H1 (cell line): ENCODE data around the gene RPP14. TPM values are rescaled to one million over a fixed set of nuclear protein-coding genes. Genes with fewer than 3 reads are reported as not detected.

ENCODE experiments used
- CTCF ChIA-PET: fragments of 300-600 bp; sonication (Branson Sonifier 250); formaldehyde crosslinking; loops from one replicate; lab custom pipeline; 2021; ENCODE audit not compliant: partially characterized antibody; lab: Charles Lee
- POLR2A ChIA-PET: fragments of 300-600 bp; sonication (Branson Sonifier 250); formaldehyde crosslinking; loops from one replicate; lab custom pipeline; 2021; ENCODE audit warnings: inconsistent platforms; ENCODE audit not compliant: partially characterized antibody; lab: Charles Lee
- DNase-seq, 2 experiments: peaks; one replicate each; pipeline versions ENCODE4 v3.0.0 to v3.0.0-alpha.2; 2010 to 2022; ENCODE audit warnings: low spot score in 2 of 2, low read depth in 1 of 2, mixed read lengths in 1 of 2
- FAIRE-seq: peaks from 2 replicates; lab custom pipeline; 2011; peaks lifted over from hg19 to GRCh38; lab: Jason Lieb, UNC
- H2AFZ ChIP-seq: 2 replicates; pipeline ENCODE4 v1.8.1; 2012; ENCODE audit warnings: low read length, inconsistent platforms
- H2AK5ac ChIP-seq: 2 replicates; pipeline ENCODE4 v1.6.1; 2013; ENCODE audit warnings: low read depth, low read length
- H2BK120ac ChIP-seq: replicated peaks from 2 replicates; pipeline ENCODE3; 2013; ENCODE audit warnings: low read depth, low read length, inconsistent platforms
- H2BK12ac ChIP-seq: 2 replicates; pipeline ENCODE4 v1.6.1; 2013; ENCODE audit warnings: low read depth, low read length
- H2BK15ac ChIP-seq: 2 replicates; pipeline ENCODE4 v1.6.1; 2013; ENCODE audit warnings: low read length
- H2BK20ac ChIP-seq: 2 replicates; pipeline ENCODE4 v1.6.1; 2013; ENCODE audit warnings: low read length
- H2BK5ac ChIP-seq: 2 replicates; pipeline ENCODE4 v1.6.1; 2013; ENCODE audit warnings: low read depth, low read length
- H3K14ac ChIP-seq: 2 replicates; pipeline ENCODE4 v1.6.1; 2013; ENCODE audit warnings: inconsistent platforms; ENCODE audit not compliant: insufficient read length
- H3K18ac ChIP-seq: 2 replicates; pipeline ENCODE4 v1.6.1; 2013; ENCODE audit warnings: low read length; ENCODE audit errors: extremely low read depth
- H3K23ac ChIP-seq: 2 replicates; pipeline ENCODE4 v1.6.1; 2013; ENCODE audit warnings: inconsistent platforms; ENCODE audit not compliant: insufficient read length
- H3K23me2 ChIP-seq: 2 replicates; pipeline ENCODE4 v1.6.1; 2013; ENCODE audit warnings: low read depth, low read length
- H3K27ac ChIP-seq: 2 replicates; pipeline ENCODE4 v1.6.1; 2011; ENCODE audit warnings: low read depth, low read length, inconsistent platforms
- H3K27me3 ChIP-seq, 4 experiments: replicated peaks in 1 of 4; 1 replicate in 1 of 4; 2 replicates in 3 of 4; pipeline versions ENCODE4 v1.6.1 to v1.8.1; 2011 to 2013; ENCODE audit warnings: low read length in 3 of 4, mild to moderate bottlenecking in 3 of 4, inconsistent platforms in 2 of 4, mixed read lengths in 2 of 4, moderate library complexity in 1 of 4; ENCODE audit not compliant: control insufficient read depth in 3 of 4, insufficient read depth in 3 of 4; ENCODE audit errors: extremely low read depth in 1 of 4
- H3K36me3 ChIP-seq, 4 experiments: 2 replicates each; pipeline versions ENCODE4 v1.6.1 to v1.8.1; 2011 to 2013; ENCODE audit warnings: mild to moderate bottlenecking in 4 of 4, low read length in 3 of 4, moderate library complexity in 2 of 4, control low read depth in 1 of 4, inconsistent platforms in 1 of 4; ENCODE audit not compliant: insufficient read depth in 4 of 4, control insufficient read depth in 2 of 4
- H3K4ac ChIP-seq: replicated peaks from 2 replicates; pipeline ENCODE3; 2013; ENCODE audit warnings: low read length, low read depth, mixed read lengths, inconsistent platforms; ENCODE audit not compliant: insufficient read length
- H3K4me1 ChIP-seq, 4 experiments: replicated peaks in 1 of 4; 1 replicate in 1 of 4; 2 replicates in 3 of 4; pipeline versions ENCODE4 v1.6.1 to v1.8.1; 2011 to 2013; ENCODE audit warnings: low read length in 3 of 4, inconsistent platforms in 2 of 4, mixed read lengths in 1 of 4; ENCODE audit not compliant: insufficient read depth in 4 of 4, control insufficient read depth in 3 of 4
- H3K4me2 ChIP-seq, 2 experiments: 2 replicates each; pipeline versions ENCODE4 v1.6.1 to v1.8.1; 2011 to 2013; ENCODE audit warnings: low read depth in 2 of 2, low read length in 2 of 2, control low read depth in 1 of 2, inconsistent platforms in 1 of 2, mild to moderate bottlenecking in 1 of 2; ENCODE audit not compliant: insufficient read depth in 1 of 2
- H3K4me3 ChIP-seq, 4 experiments: fragments of 200-600, 300-600 bp in 1 of 4; sonication (generic), shearing (Covaris generic), sonication (Bioruptor Twin) in 1 of 4; 2 replicates each; pipeline versions ENCODE4 v1.5.1 to v1.8.1; 2011 to 2016; ENCODE audit warnings: low read length in 4 of 4, low read depth in 3 of 4, control low read depth in 2 of 4, inconsistent platforms in 2 of 4, mild to moderate bottlenecking in 2 of 4, mixed read lengths in 1 of 4, moderate library complexity in 1 of 4; ENCODE audit not compliant: insufficient read depth in 2 of 4; ENCODE audit errors: extremely low read depth in 1 of 4
- H3K56ac ChIP-seq: replicated peaks from 2 replicates; pipeline ENCODE3; 2013; ENCODE audit warnings: low read depth, mild to moderate bottlenecking, mixed read lengths, low read length, inconsistent platforms; ENCODE audit not compliant: insufficient read length
- H3K79me1 ChIP-seq: 2 replicates; pipeline ENCODE4 v1.6.1; 2013; ENCODE audit warnings: low read depth, low read length, control low read depth
- H3K79me2 ChIP-seq, 2 experiments: 2 replicates each; pipeline versions ENCODE4 v1.6.1 to v1.8.1; 2012 to 2013; ENCODE audit warnings: low read length in 2 of 2, mild to moderate bottlenecking in 2 of 2, inconsistent platforms in 1 of 2; ENCODE audit not compliant: insufficient read depth in 2 of 2, control insufficient read depth in 1 of 2
- H3K9ac ChIP-seq, 4 experiments: replicated peaks in 1 of 4; 1 replicate in 1 of 4; 2 replicates in 3 of 4; pipeline versions ENCODE4 v1.6.1 to v1.8.1; 2011 to 2013; ENCODE audit warnings: low read depth in 3 of 4, low read length in 3 of 4, control low read depth in 2 of 4, mild to moderate bottlenecking in 2 of 4, moderate library complexity in 2 of 4, inconsistent platforms in 1 of 4; ENCODE audit errors: extremely low read depth in 1 of 4
- H3K9me3 ChIP-seq, 2 experiments: 2 replicates each; pipeline versions ENCODE4 v1.6.1 to v1.8.1; 2012 to 2013; ENCODE audit warnings: mild to moderate bottlenecking in 2 of 2, moderate library complexity in 2 of 2, control low read depth in 1 of 2, inconsistent platforms in 1 of 2, low read depth in 1 of 2, low read length in 1 of 2, mixed read lengths in 1 of 2; ENCODE audit not compliant: insufficient read depth in 2 of 2
- H4K20me1 ChIP-seq, 2 experiments: replicated peaks in 1 of 2; 2 replicates each; pipeline versions ENCODE3 to v1.8.1; 2011 to 2013; ENCODE audit warnings: inconsistent platforms in 2 of 2, low read length in 2 of 2, mild to moderate bottlenecking in 1 of 2; ENCODE audit not compliant: insufficient read depth in 2 of 2, control insufficient read depth in 1 of 2
- H4K5ac ChIP-seq: 2 replicates; pipeline ENCODE4 v1.6.1; 2013; ENCODE audit warnings: low read length, low read depth, mixed read lengths, inconsistent platforms; ENCODE audit not compliant: insufficient read length
- H4K8ac ChIP-seq: 2 replicates; pipeline ENCODE4 v1.8.0; 2013; ENCODE audit warnings: mild to moderate bottlenecking, moderate library complexity, low read length, inconsistent platforms; ENCODE audit not compliant: insufficient read depth; ENCODE audit errors: extremely low read depth
- H4K91ac ChIP-seq: replicated peaks from 2 replicates; pipeline ENCODE3; 2013; ENCODE audit warnings: low read length, mixed read lengths, inconsistent platforms; ENCODE audit not compliant: insufficient read length
- ASH2L ChIP-seq: fragments of 200-600, 300-600 bp; sonication (generic); IDR thresholded peaks from one replicate; pipeline ENCODE4 v1.7.1; 2017; ENCODE audit warnings: low read length
- BACH1 ChIP-seq: IDR thresholded peaks from 2 replicates; pipeline ENCODE4 v1.6.1; 2012; ENCODE audit warnings: low read length, improper control_type of control experiment
- BRCA1 ChIP-seq: IDR thresholded peaks from 2 replicates; pipeline ENCODE4 v1.6.1; 2012; ENCODE audit warnings: low read depth, low read length, improper control_type of control experiment
- CHD2 ChIP-seq: IDR thresholded peaks from 2 replicates; pipeline ENCODE4 v1.6.1; 2012; ENCODE audit warnings: low read length, improper control_type of control experiment
- EGR1 ChIP-seq: IDR thresholded peaks from 2 replicates; pipeline ENCODE4 v1.6.1; 2011; ENCODE audit warnings: low read depth, low read length, borderline replicate concordance
- EP300 ChIP-seq, 2 experiments: IDR thresholded peaks; 1 replicate in 1 of 2; 2 replicates in 1 of 2; pipeline ENCODE4 v1.6.1; 2011 to 2012; ENCODE audit warnings: low read depth in 2 of 2, low read length in 2 of 2, mild to moderate bottlenecking in 2 of 2, borderline replicate concordance in 1 of 2, inconsistent platforms in 1 of 2, moderate library complexity in 1 of 2
- JUND ChIP-seq: IDR thresholded peaks from 2 replicates; pipeline ENCODE4 v1.6.1; 2011; ENCODE audit warnings: mild to moderate bottlenecking, improper control_type of control experiment, low read length
- PHF8 ChIP-seq: fragments of 200-600 bp; sonication (generic); conservative IDR thresholded peaks from 2 replicates; pipeline ENCODE4 v1.7.1; 2012; ENCODE audit warnings: low read depth, mild to moderate bottlenecking, inconsistent platforms, low read length, moderate library complexity
- POLR2A ChIP-seq, 2 experiments: IDR thresholded peaks; 1 replicate in 1 of 2; 2 replicates in 1 of 2; pipeline ENCODE4 v1.6.1; 2011; ENCODE audit warnings: low read depth in 2 of 2, low read length in 2 of 2, mild to moderate bottlenecking in 2 of 2; ENCODE audit errors: control extremely low read depth in 1 of 2
- RXRA ChIP-seq: IDR thresholded peaks from 2 replicates; pipeline ENCODE4 v1.6.1; 2011; ENCODE audit warnings: low read depth, mild to moderate bottlenecking, low read length, moderate library complexity; ENCODE audit not compliant: insufficient read depth
- SIN3A ChIP-seq, 2 experiments: IDR thresholded peaks in 1 of 2; conservative IDR thresholded peaks in 1 of 2; 2 replicates each; pipeline ENCODE4 v1.6.1; 2011 to 2012; ENCODE audit warnings: low read length in 2 of 2, improper control_type of control experiment in 1 of 2, low read depth in 1 of 2, mild to moderate bottlenecking in 1 of 2
- SIRT6 ChIP-seq: IDR thresholded peaks from one replicate; pipeline ENCODE4 v1.7.1; 2012; ENCODE audit warnings: low read length, inconsistent platforms
- TCF12 ChIP-seq: IDR thresholded peaks from 2 replicates; pipeline ENCODE4 v1.6.1; 2011; ENCODE audit warnings: low read depth, mild to moderate bottlenecking, low read length
- WGBS, 2 experiments: shearing (Covaris generic) in 1 of 2; methylation state at CpG; one replicate each; pipeline versions ENCODE4 v1.1.6 to v1.1.7; 2013 to 2015; ENCODE audit warnings: low lambda C conversion rate in 2 of 2, mixed read lengths in 2 of 2, inconsistent platforms in 1 of 2, low coverage in 1 of 2, missing lambda C conversion rate in 1 of 2; ENCODE audit not compliant: insufficient replicate concordance in 2 of 2, insufficient coverage in 1 of 2, insufficient read length in 1 of 2; ENCODE audit errors: extremely low coverage in 1 of 2, missing lambda C conversion rate in 1 of 2; 5-methylcytosine and 5-hydroxymethylcytosine counted together
- polyA plus RNA-seq, 7 experiments: library from polyadenylated mRNA; depleted of rRNA in 3 of 7; stranded (reverse) in 5 of 7; unstranded in 2 of 7; fragments of >200 nt in 5 of 7; fragments of 200-250 nt in 2 of 7; gene quantifications; 1 replicate in 5 of 7; 2 replicates in 1 of 7; 4 replicates in 1 of 7; pipeline versions ENCODE4 v1.2.1 to v1.2.3, GENCODE V29; 2011 to 2013; ENCODE audit warnings: missing spikeins in 2 of 7, mixed read lengths in 2 of 7
- total RNA-seq: library from RNA; stranded (reverse); fragmentation: NEBNext Ultra II Directional; extraction: Animal tissue kit (Norgen Biotek cat#: 25700); gene quantifications from 2 replicates; pipeline ENCODE4 v1.2.1, GENCODE V29; 2021
- TF ChIP-seq, protein P1 (sequence below): IDR thresholded peaks from 2 replicates; pipeline ENCODE4 v1.6.1; 2012; ENCODE audit warnings: low read length, inconsistent platforms

Gene RPP14
- total and polyA plus RNA-seq, 2 of the 8 experiments (the other 6 are each of a cell fraction or from before 2014, with no cell fraction given): 11.7 to 23.4 TPM

DNA sequence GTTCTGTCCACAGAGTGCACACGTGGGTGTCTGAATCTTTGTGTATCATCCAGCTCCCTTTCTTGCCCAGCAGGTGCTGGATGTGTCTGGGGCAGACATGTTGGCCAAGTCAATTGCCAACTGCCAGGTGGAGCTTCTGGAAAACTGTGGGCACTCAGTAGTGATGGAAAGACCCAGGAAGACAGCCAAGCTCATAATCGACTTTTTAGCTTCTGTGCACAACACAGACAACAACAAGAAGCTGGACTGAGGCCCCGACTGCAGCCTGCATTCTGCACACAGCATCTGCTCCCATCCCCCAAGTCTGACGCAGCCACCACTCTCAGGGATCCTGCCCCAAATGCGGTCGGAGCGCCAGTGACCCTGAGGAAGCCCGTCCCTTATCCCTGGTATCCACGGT is 12.5 kb upstream of the RPP14 start:
- Histone ChIP-seq H3K27me3 (no peaks in the 10 kb centered on the region), H3K23me2 (0 out of 2 replicates have a peak, but pooled peaks cover 1% of the 10 kb centered on the region), H3K36me3 (no peaks in the 10 kb centered on the region), H3K79me1 (no peaks in the 10 kb centered on the region), H3K4ac (no peak overlapping the region), H3K79me2 (no peaks in the 10 kb centered on the region), H3K56ac (no peak overlapping the region), H2BK15ac (no peak overlapping the region), H4K5ac (no peak overlapping the region), H4K91ac (no peak overlapping the region), H2AK5ac (no peak overlapping the region), H3K9ac (no peak overlapping the region), H2AFZ (no peak overlapping the region), H2BK120ac (no peak overlapping the region), H3K9me3 (peaks cover 0 to 7% of the 10 kb centered on the region in 2 experiments; a peak in 1 of 4 replicates), H3K14ac (no peak overlapping the region), H3K4me1 (no peaks in the 10 kb centered on the region), H3K23ac (no peak overlapping the region), H2BK20ac (no peak overlapping the region), H2BK5ac (no peak overlapping the region), H3K27ac (no peak overlapping the region), H4K8ac (no peak overlapping the region; the same call in 1 of the 2 replicates), H4K20me1 (no peaks in the 10 kb centered on the region), H3K18ac (no peak overlapping the region), H3K4me3 (no peak overlapping the region), H2BK12ac (no peak overlapping the region), H3K4me2 (no peak overlapping the region)
- WGBS, 2 experiments: 91% methylated on average over 9 of the region's 9 CpGs; no CpG with 5 or more reads in 1 of the 2 experiments
- ChIA-PET POLR2A (no interaction called here), CTCF (interaction anchor here (0.7 to 2.1 kb wide), 7 partner anchors 13 to 275 kb away, joined by 3 to 8 read pairs (median 4); partner anchors contain the start of genes HTD2 and RPP14)
- DNase-seq: no peak
- FAIRE-seq: no peak
- TF ChIP-seq EP300 (IDR thresholded peaks at IDR 0.05; ENCODE audit: borderline replicate concordance in 1 of 2, low read depth in 2 of 2, low read length in 2 of 2): no peak
- TF ChIP-seq BRCA1: no peak
- TF ChIP-seq ASH2L: no peak
- TF ChIP-seq BACH1: no peak
- TF ChIP-seq POLR2A (IDR thresholded peaks at IDR 0.05; ENCODE audit: control extremely low read depth in 1 of 2, low read depth in 2 of 2, low read length in 2 of 2): no peak
- no peak for TF ChIP-seq PHF8
- no peak for TF ChIP-seq EGR1
- no peak for TF ChIP-seq JUND
- TF ChIP-seq SIN3A (conservative IDR thresholded peaks at IDR 0.05 in 1 of 2, IDR thresholded peaks at IDR 0.05 in 1 of 2; ENCODE audit: low read depth in 1 of 2, low read length in 2 of 2): no peak
- TF ChIP-seq TCF12: no peak
- TF ChIP-seq SIRT6: no peak
- TF ChIP-seq, protein P1, sequence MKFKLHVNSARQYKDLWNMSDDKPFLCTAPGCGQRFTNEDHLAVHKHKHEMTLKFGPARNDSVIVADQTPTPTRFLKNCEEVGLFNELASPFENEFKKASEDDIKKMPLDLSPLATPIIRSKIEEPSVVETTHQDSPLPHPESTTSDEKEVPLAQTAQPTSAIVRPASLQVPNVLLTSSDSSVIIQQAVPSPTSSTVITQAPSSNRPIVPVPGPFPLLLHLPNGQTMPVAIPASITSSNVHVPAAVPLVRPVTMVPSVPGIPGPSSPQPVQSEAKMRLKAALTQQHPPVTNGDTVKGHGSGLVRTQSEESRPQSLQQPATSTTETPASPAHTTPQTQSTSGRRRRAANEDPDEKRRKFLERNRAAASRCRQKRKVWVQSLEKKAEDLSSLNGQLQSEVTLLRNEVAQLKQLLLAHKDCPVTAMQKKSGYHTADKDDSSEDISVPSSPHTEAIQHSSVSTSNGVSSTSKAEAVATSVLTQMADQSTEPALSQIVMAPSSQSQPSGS: no peak
- no peak for TF ChIP-seq CHD2
- TF ChIP-seq RXRA: no peak
